Gastrocnemius medialis (tissue), 4 donors: Measurements from ENCODE around the gene SCN3A.

Experiments
- CTCF ChIP-seq, 5 experiments: fragments of 450-650 bp in 3 of 5; fragments of 200-600 bp in 2 of 5; sonication (generic) in 2 of 5; IDR thresholded peaks in 4 of 5; conservative IDR thresholded peaks in 1 of 5; 1 replicate in 4 of 5; 2 replicates in 1 of 5; pipeline ENCODE4 v1.5.1; 2016 to 2019; ENCODE audit warnings: antibody characterized with exemption in 5 of 5, mild to moderate bottlenecking in 3 of 5, moderate library complexity in 3 of 5
- POLR2A ChIP-seq, 2 donors: fragments of 450-650 bp; IDR thresholded peaks; one replicate each; pipeline ENCODE4 v1.6.1; 2017; ENCODE audit warnings: antibody characterized with exemption in 2 of 2, mild to moderate bottlenecking in 2 of 2, moderate library complexity in 2 of 2

GRCh38 chr2:165162466-165162865 is 41.4 kb downstream of the SCN3A start:
- no peak for TF ChIP-seq CTCF (IDR thresholded peaks at IDR 0.05 in 4 of 5, conservative IDR thresholded peaks at IDR 0.05 in 1 of 5)
- no peak for TF ChIP-seq POLR2A (IDR thresholded peaks at IDR 0.05)
